GM23338 (cell line): ENCODE results near the gene CCDC6. TPM values are rescaled to one million over a fixed set of nuclear protein-coding genes. Genes with fewer than 3 reads are reported as not detected.

ENCODE experiments used
- ATAC-seq: fragments of 200-7000 bp; cut with Tn5 transposase; 3 replicates; pipeline ENCODE4 v1.9.1; 2020
- DNase-seq: peaks from one replicate; pipeline ENCODE4 v3.0.0-alpha.2; 2015; ENCODE audit warnings: low spot score
- H2AFZ ChIP-seq: fragments of 200-600 bp; sonication (generic); 2 replicates; pipeline ENCODE4 v1.8.0; 2016; ENCODE audit warnings: antibody characterized with exemption, mild to moderate bottlenecking, moderate library complexity
- H3F3A ChIP-seq: fragments of 200-600 bp; sonication (generic); replicated peaks from 2 replicates; pipeline ENCODE4 v1.8.0; 2017; ENCODE audit warnings: antibody characterized with exemption, mixed run types, low read depth
- H3K27ac ChIP-seq: fragments of 200-600 bp; sonication (generic); 2 replicates; pipeline ENCODE4 v1.6.1; 2016; ENCODE audit warnings: low read depth
- H3K27me3 ChIP-seq: fragments of 200-600 bp; sonication (generic); 2 replicates; pipeline ENCODE4 v1.8.0; 2016; ENCODE audit warnings: mild to moderate bottlenecking, mixed run types, moderate library complexity; ENCODE audit not compliant: insufficient read depth
- H3K36me3 ChIP-seq: fragments of 200-600 bp; sonication (generic); 2 replicates; pipeline ENCODE4 v1.8.0; 2016; ENCODE audit warnings: mild to moderate bottlenecking; ENCODE audit not compliant: insufficient read depth
- H3K4me1 ChIP-seq: fragments of 200-600 bp; sonication (generic); 2 replicates; pipeline ENCODE4 v1.8.0; 2016; ENCODE audit warnings: mild to moderate bottlenecking, moderate library complexity; ENCODE audit not compliant: insufficient read depth
- H3K4me2 ChIP-seq: fragments of 200-600 bp; sonication (generic); 2 replicates; pipeline ENCODE4 v1.7.1; 2017; ENCODE audit warnings: mixed run types
- H3K4me3 ChIP-seq: fragments of 200-600 bp; sonication (generic); 2 replicates; pipeline ENCODE4 v1.6.1; 2016; ENCODE audit warnings: mixed run types
- H3K79me2 ChIP-seq: fragments of 200-600 bp; sonication (generic); replicated peaks from 2 replicates; pipeline ENCODE4 v1.8.0; 2017; ENCODE audit warnings: mild to moderate bottlenecking; ENCODE audit not compliant: insufficient read depth
- H3K9me2 ChIP-seq: fragments of 200-600 bp; sonication (generic); 2 replicates; pipeline ENCODE4 v1.8.0; 2017; ENCODE audit not compliant: insufficient read depth
- H4K20me1 ChIP-seq: fragments of 200-600 bp; sonication (generic); replicated peaks from 2 replicates; pipeline ENCODE4 v1.8.0; 2017; ENCODE audit warnings: mild to moderate bottlenecking; ENCODE audit not compliant: insufficient read depth
- H3K27ac Mint-ChIP-seq: 2 replicates; pipeline ENCODE4 v1.8.0; 2020; ENCODE audit warnings: inconsistent platforms, mild to moderate bottlenecking, moderate library complexity, mixed read lengths
- H3K27me3 Mint-ChIP-seq: 3 replicates; pipeline ENCODE4 v1.8.0; 2022; ENCODE audit warnings: low read depth, mild to moderate bottlenecking, moderate library complexity, mixed read lengths, inconsistent platforms; ENCODE audit not compliant: insufficient read depth, poor library complexity
- H3K36me3 Mint-ChIP-seq: 3 replicates; pipeline ENCODE4 v1.8.0; 2021; ENCODE audit warnings: low read depth, mild to moderate bottlenecking, inconsistent platforms, moderate library complexity, mixed read lengths
- H3K4me1 Mint-ChIP-seq: 3 replicates; pipeline ENCODE4 v1.8.0; 2020; ENCODE audit warnings: mild to moderate bottlenecking, inconsistent platforms, mixed read lengths
- H3K4me3 Mint-ChIP-seq: 3 replicates; pipeline ENCODE4 v1.8.0; 2021; ENCODE audit warnings: moderate library complexity, mild to moderate bottlenecking, inconsistent platforms, mixed read lengths
- H3K9me3 Mint-ChIP-seq: 3 replicates; pipeline ENCODE4 v1.8.0; 2020; ENCODE audit warnings: moderate library complexity, mild to moderate bottlenecking, inconsistent platforms, mixed read lengths
- CREB1 ChIP-seq: fragments of 250-450 bp; sonication (Bioruptor Pico); IDR thresholded peaks from 2 replicates; pipeline ENCODE4 v1.5.0; 2020; ENCODE audit warnings: low read depth, mild to moderate bottlenecking, moderate library complexity
- CTCF ChIP-seq, 2 experiments: fragments of 200-600 bp in 1 of 2; sonication (generic) in 1 of 2; conservative IDR thresholded peaks; 2 replicates each; pipeline versions ENCODE4 v1.5.1 to v1.6.1; 2016 to 2017; ENCODE audit warnings: antibody characterized with exemption in 2 of 2, low read depth in 2 of 2, mild to moderate bottlenecking in 2 of 2, moderate library complexity in 1 of 2
- ETS1 ChIP-seq: IDR thresholded peaks from 2 replicates; pipeline ENCODE4 v1.6.1; 2016; ENCODE audit warnings: antibody characterized with exemption
- EZH2phosphoT487 ChIP-seq: fragments of 200-600 bp; sonication (generic); IDR thresholded peaks from one replicate; pipeline ENCODE4 v1.8.1; 2018; ENCODE audit warnings: antibody characterized with exemption; ENCODE audit not compliant: unreplicated experiment
- JUNB ChIP-seq: IDR thresholded peaks from one replicate; pipeline ENCODE4 v1.6.1; 2016; ENCODE audit warnings: antibody characterized with exemption; ENCODE audit not compliant: unreplicated experiment
- POLR2AphosphoS5 ChIP-seq: IDR thresholded peaks from 2 replicates; pipeline ENCODE4 v1.6.1; 2016; ENCODE audit warnings: antibody characterized with exemption, low read depth
- ZNF462 ChIP-seq: fragments of 250-450 bp; sonication (Bioruptor Pico); IDR thresholded peaks from 2 replicates; pipeline ENCODE4 v1.5.0; 2020; ENCODE audit warnings: mild to moderate bottlenecking, moderate library complexity
- polyA plus RNA-seq: library from polyadenylated mRNA; unstranded; fragments of >200 nt; fragmentation: Nextera tagmentation; extraction: Ambion mirVana; gene quantifications from 2 replicates; pipeline ENCODE4 v1.2.1, GENCODE V29; 2016
- total RNA-seq: library from RNA; depleted of rRNA; stranded (reverse); fragments of >200 nt; shearing (Covaris generic); gene quantifications from 2 replicates; pipeline ENCODE4 v1.2.3, GENCODE V29; 2014

Gene CCDC6
- total and polyA plus RNA-seq, 2 experiments from 2014 or later: 32.5 to 66.9 TPM

DNA sequence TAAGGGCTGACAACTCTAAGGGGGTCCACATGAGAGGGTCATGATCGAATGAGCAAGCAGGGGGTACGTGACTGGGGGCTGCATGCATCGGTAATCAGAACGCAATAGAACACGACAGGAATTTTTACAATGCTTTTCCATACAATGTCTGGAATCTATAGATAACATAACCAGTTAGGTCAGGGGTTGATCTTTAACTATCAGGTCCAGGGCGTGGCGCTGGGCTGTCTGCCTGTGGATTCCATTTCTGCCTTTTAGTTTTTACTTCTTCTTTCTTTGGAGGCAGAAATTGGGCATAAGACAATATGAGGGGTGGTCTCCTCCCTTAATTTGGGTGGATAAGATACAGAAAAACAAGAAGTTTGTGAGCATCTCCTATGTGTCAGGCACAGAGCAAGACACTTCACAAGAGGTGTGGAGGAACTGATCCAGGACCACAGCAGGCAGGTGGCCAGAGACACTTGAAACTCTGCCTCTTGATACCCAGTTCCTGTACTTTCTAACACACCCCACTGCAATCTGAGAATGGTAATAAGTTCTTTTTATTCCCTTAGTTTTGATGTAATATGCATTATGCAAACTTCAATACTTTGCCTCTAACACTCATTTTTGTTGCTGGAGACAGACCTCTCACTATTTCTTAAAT is 135.1 kb downstream of the CCDC6 start:
- no peaks in the 10 kb centered on the region; the same call in 1 of the 2 replicates for H3K36me3 ChIP-seq
- H3K4me1 ChIP-seq: no peaks in the 10 kb centered on the region
- peaks cover 60% of the 10 kb centered on the region for H3K9me3 Mint-ChIP-seq
- no peak overlapping the region for H3K27ac Mint-ChIP-seq
- no peak overlapping the region for H3K4me3 Mint-ChIP-seq
- ATAC-seq (no peak), DNase-seq (no peak)
- H3K36me3 Mint-ChIP-seq: peaks cover 39% of the 10 kb centered on the region
- no peak overlapping the region for H3K4me3 ChIP-seq
- no peak overlapping the region for H3K4me2 ChIP-seq
- H4K20me1 ChIP-seq: no peaks in the 10 kb centered on the region
- peaks cover 3% of the 10 kb centered on the region; the same call in 1 of the 2 replicates for H3K9me2 ChIP-seq
- peaks cover 4% of the 10 kb centered on the region for H3K27me3 Mint-ChIP-seq
- no peak for TF ChIP-seq CREB1
- TF ChIP-seq ETS1: no peak
- no peak for TF ChIP-seq ZNF462 (CRISPR knock-in tag)
- no peak for TF ChIP-seq POLR2AphosphoS5
- TF ChIP-seq CTCF (conservative IDR thresholded peaks at IDR 0.05; ENCODE audit: low read depth in 2 of 2): no peak
- TF ChIP-seq EZH2phosphoT487: no peak
- TF ChIP-seq JUNB: no peak
- no peak overlapping the region for H3K27ac ChIP-seq
- no peaks in the 10 kb centered on the region for H3K79me2 ChIP-seq
- no peak overlapping the region for H2AFZ ChIP-seq
- no peaks in the 10 kb centered on the region for H3F3A ChIP-seq
- H3K27me3 ChIP-seq: no peaks in the 10 kb centered on the region
- no peaks in the 10 kb centered on the region for H3K4me1 Mint-ChIP-seq
